Gastrocnemius medialis (tissue), 4 donors: ENCODE measurements around the gene LGALS9.

Experiments
- CTCF ChIP-seq, 5 experiments: fragments of 450-650 bp in 3 of 5; fragments of 200-600 bp in 2 of 5; sonication (generic) in 2 of 5; IDR thresholded peaks in 4 of 5; conservative IDR thresholded peaks in 1 of 5; 1 replicate in 4 of 5; 2 replicates in 1 of 5; pipeline ENCODE4 v1.5.1; 2016 to 2019; ENCODE audit warnings: antibody characterized with exemption in 5 of 5, mild to moderate bottlenecking in 3 of 5, moderate library complexity in 3 of 5
- POLR2A ChIP-seq, 2 donors: fragments of 450-650 bp; IDR thresholded peaks; one replicate each; pipeline ENCODE4 v1.6.1; 2017; ENCODE audit warnings: antibody characterized with exemption in 2 of 2, mild to moderate bottlenecking in 2 of 2, moderate library complexity in 2 of 2

- TF ChIP-seq CTCF (IDR thresholded peaks at IDR 0.05 in 4 of 5, conservative IDR thresholded peaks at IDR 0.05 in 1 of 5), result no peak
- TF ChIP-seq POLR2A (IDR thresholded peaks at IDR 0.05), result no peak
Measured at GRCh38 chr17:27668488-27668823, 37.5 kb downstream of the LGALS9 start.
